Neural progenitor cell (in vitro differentiated cells): ENCODE data around the gene TARDBP. TPM values are rescaled to one million over a fixed set of nuclear protein-coding genes. Genes with fewer than 3 reads are reported as not detected.

Experiments
- DNase-seq: peaks from one replicate; pipeline ENCODE4 v3.0.0-alpha.2; 2016; ENCODE audit warnings: low spot score
- H2AFZ ChIP-seq: fragments of 200-600 bp; sonication (generic); replicated peaks from 2 replicates; pipeline ENCODE4 v1.6.1; 2016; ENCODE audit warnings: antibody characterized with exemption
- H3F3A ChIP-seq: fragments of 200-600 bp; sonication (generic); 2 replicates; pipeline ENCODE4 v1.6.1; 2016; ENCODE audit warnings: antibody characterized with exemption, low read depth
- H3K27ac ChIP-seq: fragments of 200-600 bp; sonication (generic); 2 replicates; pipeline ENCODE4 v1.5.1; 2016; ENCODE audit warnings: mild to moderate bottlenecking
- H3K27me3 ChIP-seq: fragments of 200-600 bp; sonication (generic); 2 replicates; pipeline ENCODE4 v1.6.1; 2016; ENCODE audit warnings: mild to moderate bottlenecking, moderate library complexity
- H3K36me3 ChIP-seq: fragments of 200-600 bp; sonication (generic); 2 replicates; pipeline ENCODE4 v1.5.1; 2016
- H3K4me1 ChIP-seq: fragments of 200-600 bp; sonication (generic); 2 replicates; pipeline ENCODE4 v1.6.1; 2016; ENCODE audit warnings: mixed run types
- H3K4me2 ChIP-seq: fragments of 200-600 bp; sonication (generic); 2 replicates; pipeline ENCODE4 v1.6.1; 2016
- H3K4me3 ChIP-seq: fragments of 200-600 bp; sonication (generic); 2 replicates; pipeline ENCODE4 v1.5.1; 2016
- H3K79me2 ChIP-seq: fragments of 200-600 bp; sonication (generic); 2 replicates; pipeline ENCODE4 v1.6.1; 2016; ENCODE audit warnings: low read depth
- H3K9ac ChIP-seq: fragments of 200-600 bp; sonication (generic); 2 replicates; pipeline ENCODE4 v1.6.1; 2016
- H3K9me3 ChIP-seq: fragments of 200-600 bp; sonication (generic); 2 replicates; pipeline ENCODE4 v1.5.1; 2016; ENCODE audit warnings: low read depth
- H4K20me1 ChIP-seq: fragments of 200-600 bp; sonication (generic); 2 replicates; pipeline ENCODE4 v1.6.1; 2016; ENCODE audit warnings: low read depth
- H3K27ac Mint-ChIP-seq: 3 replicates; pipeline ENCODE4 v1.8.0; 2021; ENCODE audit warnings: mixed read lengths
- H3K27me3 Mint-ChIP-seq: 2 replicates; pipeline ENCODE4 v1.8.0; 2022; ENCODE audit warnings: low read depth, mild to moderate bottlenecking, inconsistent platforms, moderate library complexity, mixed read lengths; ENCODE audit not compliant: insufficient read depth
- H3K36me3 Mint-ChIP-seq: 3 replicates; pipeline ENCODE4 v1.8.0; 2021; ENCODE audit warnings: mixed read lengths
- H3K4me1 Mint-ChIP-seq: 3 replicates; pipeline ENCODE4 v1.8.0; 2021; ENCODE audit warnings: mixed read lengths
- H3K4me3 Mint-ChIP-seq: 3 replicates; pipeline ENCODE4 v1.8.0; 2021; ENCODE audit warnings: mild to moderate bottlenecking, moderate library complexity, mixed read lengths
- H3K9me3 Mint-ChIP-seq: 3 replicates; pipeline ENCODE4 v1.8.0; 2020; ENCODE audit warnings: mixed read lengths
- CTCF ChIP-seq: fragments of 200-600 bp; sonication (generic); IDR thresholded peaks from 2 replicates; pipeline ENCODE4 v1.5.1; 2017; ENCODE audit warnings: antibody characterized with exemption, mild to moderate bottlenecking
- EZH2 ChIP-seq: fragments of 200-600 bp; sonication (generic); IDR thresholded peaks from 2 replicates; pipeline ENCODE4 v1.6.1; 2017; ENCODE audit warnings: antibody characterized with exemption, mild to moderate bottlenecking, moderate library complexity
- EZH2phosphoT487 ChIP-seq: fragments of 200-600 bp; sonication (generic); IDR thresholded peaks from 2 replicates; pipeline ENCODE4 v1.6.1; 2017; ENCODE audit warnings: antibody characterized with exemption
- total RNA-seq: library from RNA; depleted of rRNA; stranded (reverse); fragments of >200 nt; gene quantifications from 2 replicates; pipeline ENCODE4 v1.2.3, GENCODE V29; 2015; ENCODE audit warnings: low replicate concordance

TARDBP gene
- total RNA-seq, 1 donor from 2014 or later = 202 TPM

GRCh38 chr1:11026052-11026451 is 13.6 kb downstream of the TARDBP start:
- H3K27me3 ChIP-seq = no peaks in the 10 kb centered on the region
- H3K4me3 ChIP-seq = no peak overlapping the region
- peaks cover 31% of the 10 kb centered on the region for H3K36me3 ChIP-seq
- Mint-ChIP-seq H3K36me3 (peaks cover 31% of the 10 kb centered on the region), H3K4me3 (no peak overlapping the region), H3K4me1 (no peaks in the 10 kb centered on the region), H3K9me3 (no peaks in the 10 kb centered on the region), H3K27ac (no peak overlapping the region), H3K27me3 (peaks cover 2% of the 10 kb centered on the region)
- TF ChIP-seq EZH2phosphoT487 (no peak), EZH2 (no peak), CTCF (no peak)
- peak overlapping the region; percentile 6 for H3K27ac ChIP-seq
- no peak overlapping the region for H3K9ac ChIP-seq
- DNase-seq = no peak
- H3K4me2 ChIP-seq = no peak overlapping the region
- H2AFZ ChIP-seq = no peak overlapping the region
- peaks cover 9% of the 10 kb centered on the region for H3K79me2 ChIP-seq
- H3F3A ChIP-seq = peaks cover 74% of the 10 kb centered on the region
- peaks cover 44% of the 10 kb centered on the region for H4K20me1 ChIP-seq
- H3K4me1 ChIP-seq = no peaks in the 10 kb centered on the region
- H3K9me3 ChIP-seq = no peaks in the 10 kb centered on the region

- Histone ChIP-seq H3K4me1 (no peaks in the 10 kb centered on the region), H4K20me1 (peaks cover 36% of the 10 kb centered on the region), H3K27me3 (no peaks in the 10 kb centered on the region), H3K27ac (no peak overlapping the region), H3K4me3 (no peak overlapping the region), H3F3A (peaks cover 67% of the 10 kb centered on the region), H3K4me2 (no peak overlapping the region), H2AFZ (no peak overlapping the region), H3K36me3 (peaks cover 27% of the 10 kb centered on the region), H3K9me3 (no peaks in the 10 kb centered on the region), H3K9ac (no peak overlapping the region), H3K79me2 (peaks cover 9% of the 10 kb centered on the region)
- peaks cover 29% of the 10 kb centered on the region for H3K36me3 Mint-ChIP-seq
- H3K27me3 Mint-ChIP-seq = peaks cover 4% of the 10 kb centered on the region
- no peak for DNase-seq
- H3K4me3 Mint-ChIP-seq = no peak overlapping the region
- H3K4me1 Mint-ChIP-seq = no peaks in the 10 kb centered on the region
- no peak overlapping the region for H3K27ac Mint-ChIP-seq
- no peaks in the 10 kb centered on the region for H3K9me3 Mint-ChIP-seq
- no peak for TF ChIP-seq CTCF
- no peak for TF ChIP-seq EZH2
- no peak for TF ChIP-seq EZH2phosphoT487
Measured at GRCh38 chr1:11026903-11027302, 14.4 kb downstream of the TARDBP start.

GRCh38 chr1:11027316-11027715 is 14.9 kb downstream of the TARDBP start:
- Histone ChIP-seq H3K27ac (no peak overlapping the region), H3K27me3 (no peaks in the 10 kb centered on the region), H3K4me3 (no peak overlapping the region), H3K36me3 (peaks cover 25% of the 10 kb centered on the region), H2AFZ (no peak overlapping the region), H3K9ac (no peak overlapping the region), H3K4me1 (no peaks in the 10 kb centered on the region), H3K79me2 (peaks cover 9% of the 10 kb centered on the region), H3K4me2 (no peak overlapping the region), H3K9me3 (no peaks in the 10 kb centered on the region), H4K20me1 (peaks cover 32% of the 10 kb centered on the region), H3F3A (peaks cover 63% of the 10 kb centered on the region)
- no peak for DNase-seq
- Mint-ChIP-seq H3K36me3 (peaks cover 25% of the 10 kb centered on the region), H3K9me3 (no peaks in the 10 kb centered on the region), H3K4me1 (no peaks in the 10 kb centered on the region), H3K4me3 (no peak overlapping the region), H3K27ac (no peak overlapping the region), H3K27me3 (peaks cover 3% of the 10 kb centered on the region)
- no peak for TF ChIP-seq CTCF

GRCh38 chr1:11028018-11028417 is 15.6 kb downstream of the TARDBP start:
- H3K27me3 ChIP-seq = no peaks in the 10 kb centered on the region
- Mint-ChIP-seq H3K4me1 (no peaks in the 10 kb centered on the region), H3K36me3 (peaks cover 22% of the 10 kb centered on the region), H3K9me3 (no peaks in the 10 kb centered on the region), H3K27me3 (peaks cover 3% of the 10 kb centered on the region), H3K27ac (no peak overlapping the region), H3K4me3 (no peak overlapping the region)
- no peak overlapping the region for H3K4me2 ChIP-seq
- H3K27ac ChIP-seq = no peak overlapping the region
- no peaks in the 10 kb centered on the region for H3K9me3 ChIP-seq
- peaks cover 58% of the 10 kb centered on the region for H3F3A ChIP-seq
- H3K4me3 ChIP-seq = no peak overlapping the region
- peaks cover 26% of the 10 kb centered on the region for H4K20me1 ChIP-seq
- H3K36me3 ChIP-seq = peaks cover 21% of the 10 kb centered on the region
- TF ChIP-seq EZH2 (no peak), CTCF (no peak), EZH2phosphoT487 (no peak)
- no peak for DNase-seq
- H3K9ac ChIP-seq = no peak overlapping the region
- no peaks in the 10 kb centered on the region for H3K4me1 ChIP-seq
- peaks cover 7% of the 10 kb centered on the region for H3K79me2 ChIP-seq
- no peak overlapping the region for H2AFZ ChIP-seq
